OCI-LY7 (cell line): ENCODE measurements around the gene COL11A2.
"Not testable (repeated sequence)": the region's sequence is repeated elsewhere in the genome, so short reads cannot be mapped to it uniquely, and the experiment has no call there.

ENCODE experiments used
- CTCF ChIP-seq: fragments of 200-600 bp; sonication (generic); conservative IDR thresholded peaks from 2 replicates; pipeline ENCODE4 v1.5.1; 2014; ENCODE audit warnings: mild to moderate bottlenecking, antibody characterized with exemption, low read length, moderate library complexity, mixed read lengths
- EZH2phosphoT487 ChIP-seq: fragments of 200-600 bp; sonication (generic); IDR thresholded peaks from 2 replicates; pipeline ENCODE4 v1.6.1; 2018; ENCODE audit warnings: low read depth, borderline replicate concordance, mild to moderate bottlenecking, mixed run types, antibody characterized with exemption, low read length, moderate library complexity, mixed read lengths

- not testable (repeated sequence) for TF ChIP-seq CTCF, EZH2phosphoT487
Observed at GRCh38 chr6:33226503-33227120, 34.3 kb upstream of the COL11A2 start.
